GM12801 (cell line): ENCODE results near the gene LECT2.

Source experiments
- TF ChIP-seq, protein P1 (sequence below): IDR thresholded peaks from one replicate; pipeline ENCODE4 v1.5.1; 2011; ENCODE audit warnings: control low read depth; ENCODE audit not compliant: insufficient read length; ENCODE audit errors: extremely low read depth

The LECT2 gene

GRCh38 chr5:135954899-135955298 lies at the start of gene LECT2:
Gene LECT2 (minus strand): TSS chr5:135954983. CDS start chr5:135954833, 150 bp downstream.
- TF ChIP-seq, protein P1, sequence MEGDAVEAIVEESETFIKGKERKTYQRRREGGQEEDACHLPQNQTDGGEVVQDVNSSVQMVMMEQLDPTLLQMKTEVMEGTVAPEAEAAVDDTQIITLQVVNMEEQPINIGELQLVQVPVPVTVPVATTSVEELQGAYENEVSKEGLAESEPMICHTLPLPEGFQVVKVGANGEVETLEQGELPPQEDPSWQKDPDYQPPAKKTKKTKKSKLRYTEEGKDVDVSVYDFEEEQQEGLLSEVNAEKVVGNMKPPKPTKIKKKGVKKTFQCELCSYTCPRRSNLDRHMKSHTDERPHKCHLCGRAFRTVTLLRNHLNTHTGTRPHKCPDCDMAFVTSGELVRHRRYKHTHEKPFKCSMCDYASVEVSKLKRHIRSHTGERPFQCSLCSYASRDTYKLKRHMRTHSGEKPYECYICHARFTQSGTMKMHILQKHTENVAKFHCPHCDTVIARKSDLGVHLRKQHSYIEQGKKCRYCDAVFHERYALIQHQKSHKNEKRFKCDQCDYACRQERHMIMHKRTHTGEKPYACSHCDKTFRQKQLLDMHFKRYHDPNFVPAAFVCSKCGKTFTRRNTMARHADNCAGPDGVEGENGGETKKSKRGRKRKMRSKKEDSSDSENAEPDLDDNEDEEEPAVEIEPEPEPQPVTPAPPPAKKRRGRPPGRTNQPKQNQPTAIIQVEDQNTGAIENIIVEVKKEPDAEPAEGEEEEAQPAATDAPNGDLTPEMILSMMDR = no peak

GRCh38 chr5:136004436-136004835 lies 49.7 kb upstream of the LECT2 start:
- TF ChIP-seq, protein P1 = no peak

DNA sequence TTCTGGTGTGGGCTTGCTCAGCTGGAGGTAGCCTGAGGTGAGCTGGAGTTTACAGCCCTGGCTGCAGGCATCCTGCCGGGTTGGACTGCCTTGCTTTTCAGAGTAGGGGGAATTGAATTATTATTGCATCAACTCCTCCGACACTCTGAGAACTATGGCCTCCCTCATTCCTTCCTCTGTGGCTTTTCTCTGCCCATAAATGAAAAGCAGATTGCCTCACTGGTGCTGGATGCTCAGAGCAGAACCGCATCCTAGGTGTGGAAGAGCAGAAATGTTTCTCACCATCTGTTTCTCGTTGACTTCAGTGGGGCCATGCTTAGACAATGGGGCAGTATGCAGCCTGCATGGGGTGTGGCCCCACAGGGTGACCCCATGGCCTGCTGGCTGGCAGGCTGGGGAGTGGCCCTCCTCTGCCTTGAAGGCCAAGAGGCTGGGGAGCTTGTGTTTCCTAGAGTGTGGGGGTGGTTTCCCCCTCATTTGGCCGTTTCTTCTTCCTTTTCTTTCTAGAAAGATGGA lies 46.7 kb upstream of the LECT2 start:
- TF ChIP-seq, protein P1 = no peak

GRCh38 chr5:136000932-136001331 lies 46.1 kb upstream of the LECT2 start:
- TF ChIP-seq, protein P1 = no peak

DNA sequence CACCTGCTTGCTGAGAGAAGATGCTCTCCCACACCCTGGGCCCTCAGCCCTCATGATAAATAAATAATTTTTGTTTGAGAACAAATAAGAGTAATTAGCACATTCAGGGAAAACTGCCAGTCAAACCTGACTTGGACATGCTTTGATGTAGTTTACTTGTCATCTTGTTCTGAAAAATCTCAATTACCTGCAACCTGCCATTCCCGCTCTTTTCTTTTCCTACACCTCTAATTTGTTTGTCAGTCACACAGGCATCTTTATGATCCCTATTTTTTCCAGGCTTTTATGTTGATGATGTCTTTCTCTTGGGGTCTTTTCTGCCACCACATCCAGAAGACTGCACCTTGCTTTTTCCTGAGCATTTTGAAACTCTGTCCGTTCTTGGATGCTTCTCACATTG lies 45.4 kb upstream of the LECT2 start:
- TF ChIP-seq, protein P1 = no peak

GRCh38 chr5:135999406-136000139 lies 44.8 kb upstream of the LECT2 start:
- TF ChIP-seq, protein P1 = no peak

DNA sequence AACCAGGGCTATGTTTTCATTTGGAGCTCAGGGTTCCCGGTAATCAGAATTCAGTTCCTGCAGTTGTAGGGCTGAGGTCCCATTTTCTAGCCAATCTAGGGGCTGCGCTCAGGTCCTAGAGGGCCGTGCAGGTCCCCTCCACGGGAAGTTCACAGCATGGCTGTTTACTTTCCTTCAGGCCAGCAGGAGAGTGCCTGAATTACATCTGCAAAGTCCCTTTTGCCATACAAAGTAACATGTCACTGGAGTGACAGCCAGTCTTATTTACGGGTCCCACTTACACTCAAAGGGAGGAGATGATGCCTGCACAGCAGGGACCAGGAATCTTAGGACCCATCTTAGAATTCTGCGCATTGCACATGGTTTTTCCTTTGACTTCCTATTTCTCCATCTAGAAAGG lies 44.1 kb upstream of the LECT2 start:
- TF ChIP-seq, protein P1 = no peak
